K562 (cell line): ENCODE data around the gene CHD6. TPM values are rescaled to one million over a fixed set of nuclear protein-coding genes. Genes with fewer than 3 reads are reported as not detected.
A peak's percentile ranks its signal among the peaks of the same experiment; 100 is the strongest.

Experiments used
- ATAC-seq: fragments of 200-7000 bp; cut with Tn5 transposase; 3 replicates; pipeline ENCODE4 v1.9.1; 2020; ENCODE audit warnings: moderate library complexity
- BruUV-seq: library from RNA; stranded (reverse); fragments of 400-500 nt; replicated peaks from 2 replicates; lab custom pipeline; 2021; lab: Mats Ljungman, UMichigan
- CTCF ChIA-PET: fragments of 300-600 bp; formaldehyde crosslinking; extraction: SDS; loops from one replicate; lab custom pipeline; 2021; ENCODE audit warnings: low intra/inter-chr PET ratio; lab: Yijun Ruan, JAX
- POLR2A ChIA-PET: fragments of 300-600, 350-650 bp; sonication (Branson Sonifier 250); formaldehyde crosslinking; extraction: SDS; loops from one replicate; lab custom pipeline; 2021; ENCODE audit warnings: antibody characterized with exemption, inconsistent platforms; lab: Yijun Ruan, JAX
- DNase-seq, 4 experiments: peaks; one replicate each; pipeline versions ENCODE4 v3.0.0 to v3.0.0-alpha.2; 2011 to 2018; ENCODE audit warnings: low spot score in 3 of 4, mixed read lengths in 3 of 4; ENCODE audit errors: extremely low read depth in 1 of 4
- FAIRE-seq: peaks from 2 replicates; lab custom pipeline; 2011; peaks lifted over from hg19 to GRCh38; lab: Jason Lieb, UNC
- H2AFZ ChIP-seq: 2 replicates; pipeline ENCODE4 v1.6.0; 2011; ENCODE audit warnings: low read depth, low read length, control low read depth, inconsistent platforms
- H3K27ac ChIP-seq: fragments of 200-600 bp; 3 replicates; pipeline ENCODE4 v1.8.0; 2011; ENCODE audit warnings: low read depth, mild to moderate bottlenecking, control low read depth, inconsistent platforms, low read length, moderate library complexity, mixed read lengths; ENCODE audit errors: extremely low read depth
- H3K27me3 ChIP-seq, 2 experiments: fragments of 300-600 bp in 1 of 2; 2 replicates in 1 of 2; 3 replicates in 1 of 2; pipeline versions ENCODE4 v1.6.0 to v1.8.0; 2011; ENCODE audit warnings: inconsistent platforms in 2 of 2, low read length in 2 of 2, mild to moderate bottlenecking in 1 of 2, mixed read lengths in 1 of 2, moderate library complexity in 1 of 2; ENCODE audit not compliant: control insufficient read depth in 2 of 2, insufficient read depth in 2 of 2
- H3K36me3 ChIP-seq: fragments of 300-600 bp; 3 replicates; pipeline ENCODE4 v1.8.0; 2011; ENCODE audit warnings: mild to moderate bottlenecking, low read length, inconsistent platforms; ENCODE audit not compliant: control insufficient read depth, insufficient read depth
- H3K4me1 ChIP-seq, 2 experiments: fragments of 200-600 bp in 1 of 2; replicated peaks in 1 of 2; 2 replicates in 1 of 2; 3 replicates in 1 of 2; pipeline versions ENCODE4 v1.5.1 to v1.8.0; 2011; ENCODE audit warnings: inconsistent platforms in 2 of 2, low read length in 2 of 2, mild to moderate bottlenecking in 1 of 2, mixed read lengths in 1 of 2, moderate library complexity in 1 of 2; ENCODE audit not compliant: control insufficient read depth in 2 of 2, insufficient read depth in 2 of 2
- H3K4me2 ChIP-seq: 2 replicates; pipeline ENCODE4 v1.6.1; 2011; ENCODE audit warnings: low read length, control low read depth, inconsistent platforms, mixed read lengths; ENCODE audit not compliant: insufficient read depth
- H3K4me3 ChIP-seq: fragments of 200-600 bp; sonication (generic), shearing (Covaris generic); 2 replicates; pipeline ENCODE4 v1.5.1; 2016; ENCODE audit warnings: control low read depth, inconsistent platforms
- H3K79me2 ChIP-seq: fragments of 200-600 bp; 3 replicates; pipeline ENCODE4 v1.8.0; 2011; ENCODE audit warnings: low read length, inconsistent platforms; ENCODE audit not compliant: control insufficient read depth, insufficient read depth
- H3K9ac ChIP-seq, 2 experiments: 2 replicates each; pipeline versions ENCODE4 v1.6.0 to v1.6.1; 2011; ENCODE audit warnings: low read depth in 2 of 2, low read length in 2 of 2, control low read depth in 1 of 2, inconsistent platforms in 1 of 2, mild to moderate bottlenecking in 1 of 2, mixed read lengths in 1 of 2; ENCODE audit not compliant: insufficient read depth in 1 of 2
- H3K9me1 ChIP-seq: one replicate; pipeline ENCODE4 v1.6.0; 2011; ENCODE audit warnings: inconsistent platforms, mild to moderate bottlenecking, low read length, moderate library complexity; ENCODE audit not compliant: control insufficient read depth, insufficient read depth
- H3K9me3 ChIP-seq: replicated peaks from 2 replicates; pipeline ENCODE4 v1.5.1; 2011; ENCODE audit warnings: low read depth, low read length, inconsistent platforms; ENCODE audit not compliant: control insufficient read depth, insufficient read depth
- H4K20me1 ChIP-seq: replicated peaks from 2 replicates; pipeline ENCODE4 v1.6.1; 2011; ENCODE audit warnings: low read length, inconsistent platforms, mixed read lengths; ENCODE audit not compliant: control insufficient read depth, insufficient read depth
- CTCF ChIP-seq, 3 experiments: IDR thresholded peaks in 2 of 3; conservative IDR thresholded peaks in 1 of 3; 2 replicates each; pipeline ENCODE4 v1.5.1; 2011 to 2012; ENCODE audit warnings: low read length in 3 of 3, mild to moderate bottlenecking in 3 of 3, control low read depth in 2 of 3, improper control_type of control experiment in 1 of 3, inconsistent platforms in 1 of 3, low read depth in 1 of 3, mixed read lengths in 1 of 3, moderate library complexity in 1 of 3; ENCODE audit not compliant: insufficient read depth in 2 of 3
- HCFC1 ChIP-seq: IDR thresholded peaks from 2 replicates; pipeline ENCODE4 v1.6.1; 2012; ENCODE audit warnings: low read depth, low read length, improper control_type of control experiment
- WGBS: fragments of 100-300 bp; shearing (Covaris generic); methylation state at CpG from one replicate; pipeline ENCODE4 v1.1.6; 2016; ENCODE audit warnings: low coverage, mixed read lengths; ENCODE audit not compliant: insufficient coverage; ENCODE audit errors: missing lambda C conversion rate; 5-methylcytosine and 5-hydroxymethylcytosine counted together
- in situ Hi-C: fragments of 300-500 bp; cut with MboI; formaldehyde crosslinking; loops from 4 replicates; pipeline ENCODE4 v1.15.0; 2018; ENCODE audit warnings: inconsistent platforms, mixed read lengths
- intact Hi-C: fragments of 100-400 bp; cut with micrococcal nuclease; formaldehyde crosslinking; loops from 2 replicates; pipeline ENCODE4 v1.14.2; 2022
- polyA plus RNA-seq, 8 experiments: library from polyadenylated mRNA; depleted of rRNA in 4 of 8; stranded (reverse) in 5 of 8; unstranded in 3 of 8; fragments of >200 nt; fragmentation: Nextera tagmentation in 2 of 8; fragmentation: Illumina TruSeq in 1 of 8; extraction: Ambion mirVana in 2 of 8; extraction: Trizol in 1 of 8; gene quantifications; 2 replicates each; pipeline versions ENCODE4 v1.2.1 to v1.2.3, GENCODE V29; 2011 to 2014; ENCODE audit warnings: inconsistent platforms in 1 of 8, missing spikeins in 1 of 8
- total RNA-seq, 7 experiments: library from RNA; depleted of rRNA in 6 of 7; stranded (reverse); fragments of >200 nt in 6 of 7; fragmentation: Illumina TruSeq in 2 of 7; extraction: Trizol in 2 of 7; gene quantifications; 2 replicates each; pipeline versions ENCODE4 v1.2.1 to v1.2.3, GENCODE V29; 2011 to 2021; ENCODE audit warnings: low replicate concordance in 1 of 7

CHD6 gene
- total and polyA plus RNA-seq, 9 of the 15 experiments (the other 6 are each of a cell fraction or from before 2014, with no cell fraction given): 3.9 to 24.2 (median 12.8) TPM

GRCh38 chr20:41358230-41358629 lies 259.9 kb downstream of the CHD6 start:
- POLR2A ChIA-PET: interaction anchor here (0.6 kb wide), 2 partner anchors 250 to 319 kb away, joined by 3 read pairs; no protein-coding TSS in a partner anchor
- no TSS peak for BruUV-seq
- CTCF ChIA-PET: no interaction called here
- Histone ChIP-seq H3K27me3 (peaks cover 6 to 18% of the 10 kb centered on the region in 2 experiments; a peak in 3 of 5 replicates), H3K9me3 (no peaks in the 10 kb centered on the region), H3K27ac (no peak overlapping the region), H3K9ac (0 out of 4 replicates have a peak overlapping the region, but pooled peaks of 1 of the 2 experiments have one; percentile 45), H3K4me3 (no peak overlapping the region), H4K20me1 (peaks cover 14% of the 10 kb centered on the region), H3K4me1 (peaks cover 0 to 21% of the 10 kb centered on the region in 2 experiments; a peak in 1 of 5 replicates), H3K9me1 (no peaks in the 10 kb centered on the region), H3K36me3 (no peaks in the 10 kb centered on the region; the same call in 2 of the 3 replicates), H2AFZ (no peak overlapping the region), H3K4me2 (no peak overlapping the region), H3K79me2 (no peaks in the 10 kb centered on the region)
- no peak for ATAC-seq
- in situ Hi-C loops: no loop called here
- WGBS: 61% methylated on average over 8 of the region's 9 CpGs
- TF ChIP-seq HCFC1 (no peak), CTCF (IDR thresholded peaks at IDR 0.05 in 2 of 3, conservative IDR thresholded peaks at IDR 0.05 in 1 of 3; ENCODE audit: insufficient read depth in 2 of 3, low read depth in 1 of 3, low read length in 3 of 3) (0 out of 6 replicates have a peak, but pooled peaks of 1 of the 3 experiments have one; percentile 6)
- FAIRE-seq: no peak
- intact Hi-C loops: no loop called here
- no peak for DNase-seq
